PC-9 (cell line): ENCODE results near the gene SERPINF2. TPM values are rescaled to one million over a fixed set of nuclear protein-coding genes. Genes with fewer than 3 reads are reported as not detected.

Source experiments
- BruUV-seq: library from RNA; stranded (reverse); fragments of 400-500 nt; replicated peaks from 2 replicates; lab custom pipeline; 2021; lab: Mats Ljungman, UMichigan
- CTCF ChIA-PET: fragments of 300-600 bp; sonication (Branson Sonifier 250); formaldehyde crosslinking; loops from one replicate; lab custom pipeline; 2022; ENCODE audit warnings: antibody characterized with exemption; lab: Charles Lee
- POLR2A ChIA-PET: fragments of 300-600 bp; sonication (Branson Sonifier 250); formaldehyde crosslinking; loops from one replicate; lab custom pipeline; 2022; ENCODE audit warnings: antibody characterized with exemption; ENCODE audit not compliant: unreplicated experiment; lab: Charles Lee
- DNase-seq, 2 experiments: peaks; one replicate each; pipeline versions ENCODE4 v3.0.0 to v3.0.0-alpha.2; 2015 to 2022; ENCODE audit warnings: mixed read lengths in 1 of 2
- H2AFZ ChIP-seq: fragments of 200-600 bp; sonication (generic); 2 replicates; pipeline ENCODE4 v1.8.1; 2017; ENCODE audit warnings: antibody characterized with exemption
- H3F3A ChIP-seq: fragments of 200-600 bp; sonication (generic); 2 replicates; pipeline ENCODE4 v1.8.1; 2017; ENCODE audit warnings: antibody characterized with exemption, mild to moderate bottlenecking, low read depth; ENCODE audit not compliant: insufficient read depth
- H3K27ac ChIP-seq: fragments of 200-600 bp; sonication (generic); 2 replicates; pipeline ENCODE4 v1.6.1; 2016; ENCODE audit warnings: mixed run types
- H3K27me3 ChIP-seq: fragments of 200-600 bp; sonication (generic); 2 replicates; pipeline ENCODE4 v1.6.1; 2016; ENCODE audit warnings: low read depth, mixed run types; ENCODE audit not compliant: insufficient read depth
- H3K36me3 ChIP-seq: fragments of 200-600 bp; sonication (generic); 2 replicates; pipeline ENCODE4 v1.6.1; 2016; ENCODE audit warnings: low read depth, mixed run types
- H3K4me1 ChIP-seq: fragments of 200-600 bp; sonication (generic); replicated peaks from 2 replicates; pipeline ENCODE4 v1.6.1; 2016; ENCODE audit warnings: mixed run types; ENCODE audit not compliant: insufficient read depth
- H3K4me2 ChIP-seq: fragments of 200-600 bp; sonication (generic); 2 replicates; pipeline ENCODE4 v1.6.1; 2017; ENCODE audit warnings: mixed run types
- H3K4me3 ChIP-seq: fragments of 200-600 bp; sonication (generic); 2 replicates; pipeline ENCODE4 v1.6.1; 2016; ENCODE audit warnings: mixed run types
- H3K79me2 ChIP-seq: fragments of 200-600 bp; sonication (generic); 2 replicates; pipeline ENCODE4 v1.6.1; 2017; ENCODE audit warnings: low read depth, mixed run types
- H3K9me2 ChIP-seq: fragments of 200-600 bp; sonication (generic); 2 replicates; pipeline ENCODE4 v1.8.1; 2017; ENCODE audit warnings: mild to moderate bottlenecking; ENCODE audit not compliant: insufficient read depth
- H3K9me3 ChIP-seq: fragments of 200-600 bp; sonication (generic); 2 replicates; pipeline ENCODE4 v1.8.1; 2016; ENCODE audit warnings: low read depth; ENCODE audit not compliant: insufficient read depth
- H4K20me1 ChIP-seq: fragments of 200-600 bp; sonication (generic); 2 replicates; pipeline ENCODE4 v1.8.1; 2017; ENCODE audit not compliant: insufficient read depth
- CTCF ChIP-seq: fragments of 200-600 bp; sonication (generic); conservative IDR thresholded peaks from 2 replicates; pipeline ENCODE4 v1.6.1; 2017; ENCODE audit warnings: mixed run types, antibody characterized with exemption, mild to moderate bottlenecking, moderate library complexity
- EZH2 ChIP-seq: fragments of 200-600 bp; sonication (generic); IDR thresholded peaks from 2 replicates; pipeline ENCODE4 v1.8.0; 2017; ENCODE audit warnings: antibody characterized with exemption, low read depth
- intact Hi-C: fragments of 100-400 bp; cut with micrococcal nuclease; formaldehyde crosslinking; loops from one replicate; pipeline ENCODE4 v1.10.0; 2022; ENCODE audit not compliant: unreplicated experiment
- total RNA-seq: library from RNA; stranded (reverse); gene quantifications from 2 replicates; pipeline ENCODE4 v1.2.3, GENCODE V29; 2021

SERPINF2 gene
- total RNA-seq, 1 experiment from 2014 or later = 9.5 TPM

DNA sequence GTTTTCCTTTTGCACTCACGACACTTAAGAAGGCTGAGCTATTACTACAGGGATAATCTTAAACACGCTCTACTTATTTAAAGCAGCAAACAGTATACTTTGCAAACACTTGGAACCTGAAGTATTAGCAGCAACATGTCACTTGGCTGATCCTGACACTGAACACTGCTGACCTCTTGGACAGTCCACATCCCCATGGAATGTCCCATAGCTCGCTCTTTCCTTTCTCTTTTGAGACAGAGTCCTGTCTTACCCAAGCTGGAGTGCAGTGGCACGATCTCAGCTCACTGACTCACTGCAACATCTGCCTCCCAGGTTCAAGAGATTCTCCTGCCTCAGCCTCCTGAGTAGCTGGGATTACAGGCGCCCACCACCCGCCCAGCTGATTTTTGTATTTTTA, 60.6 kb downstream of the SERPINF2 start:
- CTCF ChIA-PET = no interaction called here
- Histone ChIP-seq H4K20me1 (peaks cover 8% of the 10 kb centered on the region; the same call in 1 of the 2 replicates), H3K27ac (no peak overlapping the region), H3K36me3 (0 out of 2 replicates have a peak, but pooled peaks cover 8% of the 10 kb centered on the region), H3K4me2 (no peak overlapping the region), H3K4me3 (no peak overlapping the region), H3F3A (peaks cover 4% of the 10 kb centered on the region; the same call in 1 of the 2 replicates), H3K9me3 (no peaks in the 10 kb centered on the region), H3K27me3 (no peaks in the 10 kb centered on the region), H3K9me2 (no peaks in the 10 kb centered on the region), H2AFZ (no peak overlapping the region), H3K79me2 (no peaks in the 10 kb centered on the region), H3K4me1 (no peaks in the 10 kb centered on the region)
- TF ChIP-seq EZH2 (no peak), CTCF (no peak)
- POLR2A ChIA-PET = interaction anchor here (0.5 kb wide), 1 partner anchor 9 kb away, joined by 5 read pairs; no protein-coding TSS in a partner anchor
- no TSS peak for BruUV-seq
- no peak for DNase-seq
- intact Hi-C loops = no loop called here

Other genes with a start within 250 kb of the SERPINF2 start
- 41.9 and 42.9 TPM in 2 replicates for gene INPP5K, start 226.3 kb upstream of the SERPINF2 start, total RNA-seq
- 80.3 and 87.4 TPM in 2 replicates for gene PITPNA, start 180.1 kb upstream of the SERPINF2 start, total RNA-seq
- 6.8 and 9.3 TPM in 2 replicates for gene SLC43A2, start 114.0 kb upstream of the SERPINF2 start, total RNA-seq
- gene SCARF1, start 97.1 kb upstream of the SERPINF2 start, total RNA-seq = 2.2 and 2.7 TPM in 2 replicates
- 9.6 and 11.5 TPM in 2 replicates for gene RILP, start 93.0 kb upstream of the SERPINF2 start, total RNA-seq
- gene PRPF8, start 58.0 kb upstream of the SERPINF2 start, total RNA-seq = 437 and 496 TPM in 2 replicates
- gene TLCD2, start 32.5 kb upstream of the SERPINF2 start, total RNA-seq = 6.1 and 6.7 TPM in 2 replicates
- 20.2 and 20.5 TPM in 2 replicates for gene WDR81, start 18.2 kb upstream of the SERPINF2 start, total RNA-seq
- 0.57 and 0.75 TPM in 2 replicates for gene SERPINF1, start 19.2 kb downstream of the SERPINF2 start, total RNA-seq
- 19.0 and 23.3 TPM in 2 replicates for gene SMYD4, start 87.0 kb downstream of the SERPINF2 start, total RNA-seq
- gene RPA1, start 87.1 kb downstream of the SERPINF2 start, total RNA-seq = 201 and 212 TPM in 2 replicates